Measurements from ENCODE around the gene RPL36AL.

RPL36AL gene

DNA sequence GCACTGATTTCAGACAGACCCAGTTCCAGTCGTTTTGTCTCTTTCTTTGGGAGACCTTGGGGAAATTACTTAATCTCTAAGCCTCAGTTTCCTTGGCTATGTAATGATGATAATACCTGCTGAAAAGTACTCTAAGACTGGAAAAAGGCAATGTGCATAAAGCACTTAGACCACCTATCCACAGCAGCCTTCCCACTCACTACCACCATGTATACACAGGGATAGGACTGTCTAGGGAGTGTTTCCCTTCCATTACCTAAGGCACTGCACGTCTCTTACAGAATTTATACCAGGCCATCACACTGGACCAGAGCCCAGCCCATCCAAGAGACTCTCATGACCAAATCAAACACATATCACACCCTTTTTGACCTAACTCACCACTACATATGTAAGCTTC lies 40.6 kb downstream of the RPL36AL start:
- DNase-seq, result no peak

DNA sequence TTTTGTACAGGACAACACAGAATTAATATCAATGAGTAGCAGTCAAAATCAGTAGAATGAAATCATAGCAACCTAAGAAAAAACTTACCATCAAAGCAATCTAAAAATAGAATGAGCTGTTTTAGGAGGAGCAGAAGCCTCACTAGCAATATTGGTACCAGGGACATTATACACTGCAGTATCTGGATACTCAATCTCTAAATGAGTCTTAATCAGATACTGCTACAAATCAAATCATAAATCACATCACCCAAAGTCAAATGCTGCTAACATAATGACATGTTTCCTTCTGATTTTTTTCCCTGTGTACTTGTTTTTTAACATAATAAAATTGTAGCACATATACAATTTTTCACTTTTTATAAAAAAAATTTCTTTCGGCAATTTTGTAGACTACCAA lies 42.3 kb downstream of the RPL36AL start:
- no peak for DNase-seq

DNA sequence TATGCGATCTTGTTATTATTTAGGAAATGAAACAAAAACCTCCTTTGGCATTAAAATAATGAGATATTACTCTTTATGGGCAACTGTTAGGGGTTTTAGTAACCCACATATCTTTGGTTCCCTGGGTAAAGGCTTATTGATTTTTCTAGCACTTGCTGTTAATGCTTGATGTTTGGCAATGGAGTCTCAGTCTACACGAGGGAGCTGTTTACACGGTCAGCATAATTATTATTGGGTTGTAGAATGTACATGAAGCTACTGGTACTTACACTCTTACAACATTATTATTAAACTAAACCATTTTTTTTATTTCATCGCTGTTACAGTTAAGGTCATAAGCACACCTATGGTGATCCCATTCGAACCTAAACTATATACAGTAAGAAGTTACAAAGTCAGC lies 46.4 kb downstream of the RPL36AL start:
- no peak for DNase-seq

DNA sequence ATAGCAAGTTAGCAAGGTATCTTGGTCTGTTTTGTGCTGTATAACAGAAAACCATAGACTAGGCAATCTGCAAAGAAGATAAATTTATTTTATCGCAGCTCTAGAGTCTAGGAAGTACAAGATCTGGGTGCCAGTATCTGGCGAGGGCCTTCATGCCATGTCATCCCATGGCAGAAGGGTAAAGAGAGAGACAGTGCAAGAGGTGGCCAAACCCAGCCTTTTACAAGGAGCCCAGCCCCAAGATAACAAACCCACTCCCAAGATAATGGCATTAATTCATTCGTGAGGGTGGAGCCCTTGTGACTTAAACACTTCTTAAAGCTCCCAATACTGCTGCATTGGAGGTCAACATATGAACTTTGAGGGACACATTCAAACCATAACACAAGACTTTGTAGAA lies 51.1 kb downstream of the RPL36AL start:
- no peak for DNase-seq

All from activated CD4-positive, alpha-beta T cell treated with anti-CD3 and anti-CD28 coated beads, Interleukin-2, amount 50 U/mL, for 16 hours (primary cell).